GM19463 (cell line): ENCODE results near the gene HECTD2.
"Not testable (repeated sequence)": the region's sequence is repeated elsewhere in the genome, so short reads cannot be mapped to it uniquely, and the experiment has no call there.

Experiments
- ATAC-seq: cut with Tn5 transposase; IDR thresholded peaks from one replicate; pipeline ENCODE4 v1.9.1; 2021; ENCODE audit warnings: mild to moderate bottlenecking, moderate library complexity; ENCODE audit not compliant: unreplicated experiment

Gene HECTD2

GRCh38 chr10:91409869-91410637, at the start of gene HECTD2:
Gene HECTD2, plus strand, starts transcription at chr10:91410344. Its CDS starts 95 bp downstream, at chr10:91410439.
- ATAC-seq, result peak; percentile 83

- no peak for ATAC-seq
Observed at GRCh38 chr10:91360461-91360860, 49.7 kb upstream of the HECTD2 start.

- not testable (repeated sequence) for ATAC-seq
Observed at GRCh38 chr10:91365519-91365918, 44.6 kb upstream of the HECTD2 start.

- no peak for ATAC-seq
Observed at GRCh38 chr10:91366704-91367103, 43.4 kb upstream of the HECTD2 start.

GRCh38 chr10:91367127-91367531, 43.0 kb upstream of the HECTD2 start:
- no peak for ATAC-seq

GRCh38 chr10:91367558-91367957, 42.6 kb upstream of the HECTD2 start:
- ATAC-seq, result no peak

GRCh38 chr10:91369978-91370589, 40.1 kb upstream of the HECTD2 start:
- not testable (repeated sequence) for ATAC-seq

GRCh38 chr10:91374052-91374451, 36.1 kb upstream of the HECTD2 start:
- ATAC-seq, result no peak

GRCh38 chr10:91378061-91378460, 32.1 kb upstream of the HECTD2 start:
- ATAC-seq, result no peak

- no peak for ATAC-seq
Observed at GRCh38 chr10:91380873-91381256, 29.3 kb upstream of the HECTD2 start.

- no peak for ATAC-seq
Observed at GRCh38 chr10:91381257-91381891, 28.8 kb upstream of the HECTD2 start.

GRCh38 chr10:91385306-91386085, 24.6 kb upstream of the HECTD2 start:
- no peak for ATAC-seq

- ATAC-seq, result peak; percentile 95
Observed at GRCh38 chr10:91389636-91390512, 20.3 kb upstream of the HECTD2 start.

- ATAC-seq, result not testable (repeated sequence)
Observed at GRCh38 chr10:91390513-91390825, 19.7 kb upstream of the HECTD2 start.

GRCh38 chr10:91391920-91392319, 18.2 kb upstream of the HECTD2 start:
- no peak for ATAC-seq

- ATAC-seq, result no peak
Observed at GRCh38 chr10:91406322-91406721, 3.8 kb upstream of the HECTD2 start.

- peak; percentile 31 for ATAC-seq
Observed at GRCh38 chr10:91409069-91409868, 875 bp upstream of the HECTD2 start.

- no peak for ATAC-seq
Observed at GRCh38 chr10:91410638-91411371, 661 bp downstream of the HECTD2 start.

GRCh38 chr10:91411621-91412020, 1.5 kb downstream of the HECTD2 start:
- no peak for ATAC-seq
